Measurements from ENCODE around the gene UBR3.

DNA sequence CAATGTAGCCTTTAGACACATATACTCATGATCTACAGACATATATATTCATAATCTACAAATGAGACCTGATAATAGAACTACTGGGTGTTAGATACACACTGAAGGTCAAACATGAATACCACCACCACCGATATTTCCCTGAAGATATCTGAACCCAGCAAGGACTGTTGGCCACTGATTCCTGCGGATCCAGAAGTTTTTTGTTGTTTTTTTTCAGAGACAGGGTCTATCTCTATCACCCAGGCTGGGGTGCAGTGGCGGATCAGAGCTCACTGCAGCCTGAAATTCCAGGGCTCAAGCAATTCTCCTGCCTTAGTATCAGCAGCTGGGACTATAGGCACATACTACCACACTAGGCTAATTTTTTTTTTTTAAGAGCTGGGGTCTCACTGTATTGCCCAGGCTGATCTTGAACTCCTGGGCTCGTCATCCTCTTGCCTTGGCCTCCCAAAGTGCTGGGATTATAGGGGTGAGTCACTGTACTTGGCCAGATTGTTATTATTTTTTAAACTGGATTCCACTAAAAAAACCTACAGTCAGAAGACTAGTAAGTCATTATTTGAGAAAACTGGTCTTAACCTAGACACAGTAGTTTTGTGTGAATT is 4.4 kb upstream of the UBR3 start:
- TF ChIP-seq, protein P1, sequence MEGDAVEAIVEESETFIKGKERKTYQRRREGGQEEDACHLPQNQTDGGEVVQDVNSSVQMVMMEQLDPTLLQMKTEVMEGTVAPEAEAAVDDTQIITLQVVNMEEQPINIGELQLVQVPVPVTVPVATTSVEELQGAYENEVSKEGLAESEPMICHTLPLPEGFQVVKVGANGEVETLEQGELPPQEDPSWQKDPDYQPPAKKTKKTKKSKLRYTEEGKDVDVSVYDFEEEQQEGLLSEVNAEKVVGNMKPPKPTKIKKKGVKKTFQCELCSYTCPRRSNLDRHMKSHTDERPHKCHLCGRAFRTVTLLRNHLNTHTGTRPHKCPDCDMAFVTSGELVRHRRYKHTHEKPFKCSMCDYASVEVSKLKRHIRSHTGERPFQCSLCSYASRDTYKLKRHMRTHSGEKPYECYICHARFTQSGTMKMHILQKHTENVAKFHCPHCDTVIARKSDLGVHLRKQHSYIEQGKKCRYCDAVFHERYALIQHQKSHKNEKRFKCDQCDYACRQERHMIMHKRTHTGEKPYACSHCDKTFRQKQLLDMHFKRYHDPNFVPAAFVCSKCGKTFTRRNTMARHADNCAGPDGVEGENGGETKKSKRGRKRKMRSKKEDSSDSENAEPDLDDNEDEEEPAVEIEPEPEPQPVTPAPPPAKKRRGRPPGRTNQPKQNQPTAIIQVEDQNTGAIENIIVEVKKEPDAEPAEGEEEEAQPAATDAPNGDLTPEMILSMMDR (conservative IDR thresholded peaks at IDR 0.05; ENCODE audit: low read depth, low read length) = no peak
- TF ChIP-seq MXI1 (IDR thresholded peaks at IDR 0.05; ENCODE audit: borderline replicate concordance, low read depth, low read length) (no peak), BHLHE40 (IDR thresholded peaks at IDR 0.05; ENCODE audit: low read depth, low read length) (no peak), RCOR1 (IDR thresholded peaks at IDR 0.05; ENCODE audit: insufficient replicate concordance, low read length) (no peak), RFX5 (IDR thresholded peaks at IDR 0.05; ENCODE audit: low read depth, low read length) (no peak), POLR2A (IDR thresholded peaks at IDR 0.05; ENCODE audit: low read depth, low read length) (no peak), MAZ (IDR thresholded peaks at IDR 0.05; ENCODE audit: borderline replicate concordance, low read depth, low read length) (no peak), FOS (IDR thresholded peaks at IDR 0.05; ENCODE audit: low read depth, low read length) (no peak)
- TF ChIP-seq, protein P2, sequence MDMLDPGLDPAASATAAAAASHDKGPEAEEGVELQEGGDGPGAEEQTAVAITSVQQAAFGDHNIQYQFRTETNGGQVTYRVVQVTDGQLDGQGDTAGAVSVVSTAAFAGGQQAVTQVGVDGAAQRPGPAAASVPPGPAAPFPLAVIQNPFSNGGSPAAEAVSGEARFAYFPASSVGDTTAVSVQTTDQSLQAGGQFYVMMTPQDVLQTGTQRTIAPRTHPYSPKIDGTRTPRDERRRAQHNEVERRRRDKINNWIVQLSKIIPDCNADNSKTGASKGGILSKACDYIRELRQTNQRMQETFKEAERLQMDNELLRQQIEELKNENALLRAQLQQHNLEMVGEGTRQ (IDR thresholded peaks at IDR 0.05; ENCODE audit: low read depth, low read length) = no peak
- TF ChIP-seq, protein P3, sequence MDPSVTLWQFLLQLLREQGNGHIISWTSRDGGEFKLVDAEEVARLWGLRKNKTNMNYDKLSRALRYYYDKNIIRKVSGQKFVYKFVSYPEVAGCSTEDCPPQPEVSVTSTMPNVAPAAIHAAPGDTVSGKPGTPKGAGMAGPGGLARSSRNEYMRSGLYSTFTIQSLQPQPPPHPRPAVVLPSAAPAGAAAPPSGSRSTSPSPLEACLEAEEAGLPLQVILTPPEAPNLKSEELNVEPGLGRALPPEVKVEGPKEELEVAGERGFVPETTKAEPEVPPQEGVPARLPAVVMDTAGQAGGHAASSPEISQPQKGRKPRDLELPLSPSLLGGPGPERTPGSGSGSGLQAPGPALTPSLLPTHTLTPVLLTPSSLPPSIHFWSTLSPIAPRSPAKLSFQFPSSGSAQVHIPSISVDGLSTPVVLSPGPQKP (IDR thresholded peaks at IDR 0.05; ENCODE audit: borderline replicate concordance, low read depth, low read length) = no peak
